ENCODE data around the gene UST. TPM values are rescaled to one million over a fixed set of nuclear protein-coding genes. Genes with fewer than 3 reads are reported as not detected.

Gene UST
- total and polyA plus RNA-seq, 2 of the 8 experiments (the other 6 are each of a cell fraction or from before 2014, with no cell fraction given): 13.5 to 34.5 TPM

- TF ChIP-seq, protein P1, sequence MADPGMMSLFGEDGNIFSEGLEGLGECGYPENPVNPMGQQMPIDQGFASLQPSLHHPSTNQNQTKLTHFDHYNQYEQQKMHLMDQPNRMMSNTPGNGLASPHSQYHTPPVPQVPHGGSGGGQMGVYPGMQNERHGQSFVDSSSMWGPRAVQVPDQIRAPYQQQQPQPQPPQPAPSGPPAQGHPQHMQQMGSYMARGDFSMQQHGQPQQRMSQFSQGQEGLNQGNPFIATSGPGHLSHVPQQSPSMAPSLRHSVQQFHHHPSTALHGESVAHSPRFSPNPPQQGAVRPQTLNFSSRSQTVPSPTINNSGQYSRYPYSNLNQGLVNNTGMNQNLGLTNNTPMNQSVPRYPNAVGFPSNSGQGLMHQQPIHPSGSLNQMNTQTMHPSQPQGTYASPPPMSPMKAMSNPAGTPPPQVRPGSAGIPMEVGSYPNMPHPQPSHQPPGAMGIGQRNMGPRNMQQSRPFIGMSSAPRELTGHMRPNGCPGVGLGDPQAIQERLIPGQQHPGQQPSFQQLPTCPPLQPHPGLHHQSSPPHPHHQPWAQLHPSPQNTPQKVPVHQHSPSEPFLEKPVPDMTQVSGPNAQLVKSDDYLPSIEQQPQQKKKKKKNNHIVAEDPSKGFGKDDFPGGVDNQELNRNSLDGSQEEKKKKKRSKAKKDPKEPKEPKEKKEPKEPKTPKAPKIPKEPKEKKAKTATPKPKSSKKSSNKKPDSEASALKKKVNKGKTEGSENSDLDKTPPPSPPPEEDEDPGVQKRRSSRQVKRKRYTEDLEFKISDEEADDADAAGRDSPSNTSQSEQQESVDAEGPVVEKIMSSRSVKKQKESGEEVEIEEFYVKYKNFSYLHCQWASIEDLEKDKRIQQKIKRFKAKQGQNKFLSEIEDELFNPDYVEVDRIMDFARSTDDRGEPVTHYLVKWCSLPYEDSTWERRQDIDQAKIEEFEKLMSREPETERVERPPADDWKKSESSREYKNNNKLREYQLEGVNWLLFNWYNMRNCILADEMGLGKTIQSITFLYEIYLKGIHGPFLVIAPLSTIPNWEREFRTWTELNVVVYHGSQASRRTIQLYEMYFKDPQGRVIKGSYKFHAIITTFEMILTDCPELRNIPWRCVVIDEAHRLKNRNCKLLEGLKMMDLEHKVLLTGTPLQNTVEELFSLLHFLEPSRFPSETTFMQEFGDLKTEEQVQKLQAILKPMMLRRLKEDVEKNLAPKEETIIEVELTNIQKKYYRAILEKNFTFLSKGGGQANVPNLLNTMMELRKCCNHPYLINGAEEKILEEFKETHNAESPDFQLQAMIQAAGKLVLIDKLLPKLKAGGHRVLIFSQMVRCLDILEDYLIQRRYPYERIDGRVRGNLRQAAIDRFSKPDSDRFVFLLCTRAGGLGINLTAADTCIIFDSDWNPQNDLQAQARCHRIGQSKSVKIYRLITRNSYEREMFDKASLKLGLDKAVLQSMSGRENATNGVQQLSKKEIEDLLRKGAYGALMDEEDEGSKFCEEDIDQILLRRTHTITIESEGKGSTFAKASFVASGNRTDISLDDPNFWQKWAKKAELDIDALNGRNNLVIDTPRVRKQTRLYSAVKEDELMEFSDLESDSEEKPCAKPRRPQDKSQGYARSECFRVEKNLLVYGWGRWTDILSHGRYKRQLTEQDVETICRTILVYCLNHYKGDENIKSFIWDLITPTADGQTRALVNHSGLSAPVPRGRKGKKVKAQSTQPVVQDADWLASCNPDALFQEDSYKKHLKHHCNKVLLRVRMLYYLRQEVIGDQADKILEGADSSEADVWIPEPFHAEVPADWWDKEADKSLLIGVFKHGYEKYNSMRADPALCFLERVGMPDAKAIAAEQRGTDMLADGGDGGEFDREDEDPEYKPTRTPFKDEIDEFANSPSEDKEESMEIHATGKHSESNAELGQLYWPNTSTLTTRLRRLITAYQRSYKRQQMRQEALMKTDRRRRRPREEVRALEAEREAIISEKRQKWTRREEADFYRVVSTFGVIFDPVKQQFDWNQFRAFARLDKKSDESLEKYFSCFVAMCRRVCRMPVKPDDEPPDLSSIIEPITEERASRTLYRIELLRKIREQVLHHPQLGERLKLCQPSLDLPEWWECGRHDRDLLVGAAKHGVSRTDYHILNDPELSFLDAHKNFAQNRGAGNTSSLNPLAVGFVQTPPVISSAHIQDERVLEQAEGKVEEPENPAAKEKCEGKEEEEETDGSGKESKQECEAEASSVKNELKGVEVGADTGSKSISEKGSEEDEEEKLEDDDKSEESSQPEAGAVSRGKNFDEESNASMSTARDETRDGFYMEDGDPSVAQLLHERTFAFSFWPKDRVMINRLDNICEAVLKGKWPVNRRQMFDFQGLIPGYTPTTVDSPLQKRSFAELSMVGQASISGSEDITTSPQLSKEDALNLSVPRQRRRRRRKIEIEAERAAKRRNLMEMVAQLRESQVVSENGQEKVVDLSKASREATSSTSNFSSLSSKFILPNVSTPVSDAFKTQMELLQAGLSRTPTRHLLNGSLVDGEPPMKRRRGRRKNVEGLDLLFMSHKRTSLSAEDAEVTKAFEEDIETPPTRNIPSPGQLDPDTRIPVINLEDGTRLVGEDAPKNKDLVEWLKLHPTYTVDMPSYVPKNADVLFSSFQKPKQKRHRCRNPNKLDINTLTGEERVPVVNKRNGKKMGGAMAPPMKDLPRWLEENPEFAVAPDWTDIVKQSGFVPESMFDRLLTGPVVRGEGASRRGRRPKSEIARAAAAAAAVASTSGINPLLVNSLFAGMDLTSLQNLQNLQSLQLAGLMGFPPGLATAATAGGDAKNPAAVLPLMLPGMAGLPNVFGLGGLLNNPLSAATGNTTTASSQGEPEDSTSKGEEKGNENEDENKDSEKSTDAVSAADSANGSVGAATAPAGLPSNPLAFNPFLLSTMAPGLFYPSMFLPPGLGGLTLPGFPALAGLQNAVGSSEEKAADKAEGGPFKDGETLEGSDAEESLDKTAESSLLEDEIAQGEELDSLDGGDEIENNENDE (IDR thresholded peaks at IDR 0.05; ENCODE audit: insufficient replicate concordance, low read length): no peak
- TF ChIP-seq ASH2L (IDR thresholded peaks at IDR 0.05; ENCODE audit: low read length) (no peak), TAF7 (optimal IDR thresholded peaks at IDR 0.05; ENCODE audit: borderline replicate concordance, low read depth, low read length) (no peak), SP2 (IDR thresholded peaks at IDR 0.05; ENCODE audit: low read length) (no peak), TAF1 (IDR thresholded peaks at IDR 0.05; ENCODE audit: low read depth, low read length) (0 out of 2 replicates have a peak, but pooled peaks have one; percentile 15), FOSL1 (IDR thresholded peaks at IDR 0.05; ENCODE audit: insufficient read depth, low read depth, low read length) (no peak), KDM4A (IDR thresholded peaks at IDR 0.05; ENCODE audit: low read depth, low read length, severe bottlenecking) (no peak), GABPA (IDR thresholded peaks at IDR 0.05; ENCODE audit: borderline replicate concordance, insufficient read depth, low read length) (no peak), TCF12 (IDR thresholded peaks at IDR 0.05; ENCODE audit: low read depth, low read length) (no peak), RAD21 (IDR thresholded peaks at IDR 0.05 in 1 of 2, conservative IDR thresholded peaks at IDR 0.05 in 1 of 2; ENCODE audit: low read depth in 2 of 2, low read length in 2 of 2) (no peak), SIN3A (conservative IDR thresholded peaks at IDR 0.05 in 1 of 2, IDR thresholded peaks at IDR 0.05 in 1 of 2; ENCODE audit: low read depth in 1 of 2, low read length in 2 of 2) (no peak)
Observed at GRCh38 chr6:148747145-148747470, 278 bp downstream of the UST start (continued).

Measured in H1 (cell line).